ENCODE measurements around the gene XYLT1.

Gene XYLT1

GRCh38 chr16:17382949-17383863 lies 87.6 kb downstream of the XYLT1 start:
- TF ChIP-seq ELF4 (IDR thresholded peaks at IDR 0.05) (no peak), ARNT (IDR thresholded peaks at IDR 0.05) (no peak), HDGF (IDR thresholded peaks at IDR 0.05; ENCODE audit: borderline replicate concordance) (no peak), FOXM1 (IDR thresholded peaks at IDR 0.05; ENCODE audit: borderline replicate concordance) (no peak), NFRKB (IDR thresholded peaks at IDR 0.05) (no peak), BHLHE40 (IDR thresholded peaks at IDR 0.05; ENCODE audit: borderline replicate concordance) (no peak), SUZ12 (IDR thresholded peaks at IDR 0.05) (no peak), L3MBTL2 (conservative IDR thresholded peaks at IDR 0.05) (no peak)
- TF ChIP-seq, protein P1, sequence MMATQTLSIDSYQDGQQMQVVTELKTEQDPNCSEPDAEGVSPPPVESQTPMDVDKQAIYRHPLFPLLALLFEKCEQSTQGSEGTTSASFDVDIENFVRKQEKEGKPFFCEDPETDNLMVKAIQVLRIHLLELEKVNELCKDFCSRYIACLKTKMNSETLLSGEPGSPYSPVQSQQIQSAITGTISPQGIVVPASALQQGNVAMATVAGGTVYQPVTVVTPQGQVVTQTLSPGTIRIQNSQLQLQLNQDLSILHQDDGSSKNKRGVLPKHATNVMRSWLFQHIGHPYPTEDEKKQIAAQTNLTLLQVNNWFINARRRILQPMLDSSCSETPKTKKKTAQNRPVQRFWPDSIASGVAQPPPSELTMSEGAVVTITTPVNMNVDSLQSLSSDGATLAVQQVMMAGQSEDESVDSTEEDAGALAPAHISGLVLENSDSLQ (IDR thresholded peaks at IDR 0.05) = no peak
- CTCF ChIA-PET = no interaction called here
- no peak for DNase-seq (ENCODE audit: extremely low spot score)
- POLR2A ChIA-PET = no interaction called here

DNA sequence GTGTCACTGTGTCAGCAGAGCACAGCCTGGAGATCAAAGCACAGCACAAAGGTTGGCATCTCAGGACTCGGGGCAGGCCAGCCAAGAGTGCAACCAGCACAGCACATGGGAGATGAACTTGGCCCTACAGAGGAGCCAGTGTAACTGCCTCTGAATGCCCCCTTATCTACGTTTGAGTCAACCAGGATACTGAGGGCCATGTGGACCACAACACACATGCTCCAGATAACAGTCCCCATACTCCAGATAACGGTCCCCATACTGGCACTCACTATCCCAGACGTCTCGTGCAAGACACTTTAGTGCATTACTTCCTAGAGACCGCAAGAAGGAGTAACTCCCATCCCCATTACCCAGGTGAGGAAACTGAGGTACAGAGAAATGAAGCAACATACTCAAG lies 88.2 kb downstream of the XYLT1 start:
- DNase-seq (ENCODE audit: extremely low spot score) = no peak
- ChIA-PET CTCF (no interaction called here), POLR2A (no interaction called here)
- TF ChIP-seq SP1 (IDR thresholded peaks at IDR 0.05) (no peak), ELF4 (IDR thresholded peaks at IDR 0.05) (no peak), FOXM1 (IDR thresholded peaks at IDR 0.05; ENCODE audit: borderline replicate concordance) (no peak), BHLHE40 (IDR thresholded peaks at IDR 0.05; ENCODE audit: borderline replicate concordance) (no peak), ARNT (IDR thresholded peaks at IDR 0.05) (no peak), LEF1 (IDR thresholded peaks at IDR 0.05; ENCODE audit: borderline replicate concordance) (no peak), ZNF384 (IDR thresholded peaks at IDR 0.05) (no peak), NFRKB (IDR thresholded peaks at IDR 0.05) (no peak), TARDBP (IDR thresholded peaks at IDR 0.05) (no peak), FOXA1 (IDR thresholded peaks at IDR 0.05) (no peak), HDGF (IDR thresholded peaks at IDR 0.05; ENCODE audit: borderline replicate concordance) (no peak), FOXK2 (IDR thresholded peaks at IDR 0.05) (no peak), SUZ12 (IDR thresholded peaks at IDR 0.05) (no peak), L3MBTL2 (conservative IDR thresholded peaks at IDR 0.05) (no peak), CTBP1 (IDR thresholded peaks at IDR 0.05; ENCODE audit: borderline replicate concordance) (no peak)
- TF ChIP-seq, protein P1 (IDR thresholded peaks at IDR 0.05) = no peak

GRCh38 chr16:17381784-17382183 lies 89.0 kb downstream of the XYLT1 start:
- ChIA-PET POLR2A (no interaction called here), CTCF (no interaction called here)
- no peak for TF ChIP-seq ZNF384 (IDR thresholded peaks at IDR 0.05)
- TF ChIP-seq BHLHE40 (IDR thresholded peaks at IDR 0.05; ENCODE audit: borderline replicate concordance) = no peak
- TF ChIP-seq FOXK2 (IDR thresholded peaks at IDR 0.05) = no peak
- TF ChIP-seq LEF1 (IDR thresholded peaks at IDR 0.05; ENCODE audit: borderline replicate concordance) = no peak
- TF ChIP-seq, protein P1 (IDR thresholded peaks at IDR 0.05) = no peak
- TF ChIP-seq L3MBTL2 (conservative IDR thresholded peaks at IDR 0.05) = no peak
- no peak for TF ChIP-seq ARNT (IDR thresholded peaks at IDR 0.05)
- no peak for DNase-seq (ENCODE audit: extremely low spot score)

DNA sequence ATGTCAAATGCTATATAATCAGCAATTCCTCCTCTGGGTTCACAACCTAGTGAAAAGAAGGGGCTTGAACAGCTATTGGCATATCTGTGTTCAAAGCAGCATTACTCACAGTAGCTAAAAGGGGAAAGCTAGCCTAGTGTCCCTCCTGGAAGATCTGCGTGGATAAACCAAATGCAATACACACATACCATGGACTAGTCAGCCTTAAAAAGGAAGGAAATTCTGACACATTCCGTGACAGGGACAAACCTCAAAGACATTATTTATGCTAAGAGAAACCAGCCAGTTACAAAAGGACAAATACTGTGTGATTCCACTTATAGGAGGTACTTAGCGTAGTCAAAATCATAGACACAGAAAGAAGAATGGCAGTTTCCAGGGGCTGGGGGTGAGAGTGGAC lies 90.1 kb downstream of the XYLT1 start:
- CTCF ChIA-PET = no interaction called here

GRCh38 chr16:17379121-17379571 lies 91.6 kb downstream of the XYLT1 start:
- TF ChIP-seq ARNT (IDR thresholded peaks at IDR 0.05) = no peak
- TF ChIP-seq ZNF384 (IDR thresholded peaks at IDR 0.05) = no peak
- no peak for TF ChIP-seq TARDBP (IDR thresholded peaks at IDR 0.05)
- no peak for TF ChIP-seq SUZ12 (IDR thresholded peaks at IDR 0.05)
- no peak for TF ChIP-seq BHLHE40 (IDR thresholded peaks at IDR 0.05; ENCODE audit: borderline replicate concordance)
- no peak for TF ChIP-seq FOXK2 (IDR thresholded peaks at IDR 0.05)
- TF ChIP-seq LEF1 (IDR thresholded peaks at IDR 0.05; ENCODE audit: borderline replicate concordance) = no peak
- no peak for TF ChIP-seq ELF4 (IDR thresholded peaks at IDR 0.05)
- TF ChIP-seq HDGF (IDR thresholded peaks at IDR 0.05; ENCODE audit: borderline replicate concordance) = no peak
- no peak for TF ChIP-seq SP1 (IDR thresholded peaks at IDR 0.05)
- TF ChIP-seq FOXA1 (IDR thresholded peaks at IDR 0.05) = no peak
- DNase-seq (ENCODE audit: extremely low spot score) = no peak
- ChIA-PET POLR2A (interaction anchor here (0.6 kb wide), 1 partner anchor 28 kb away, joined by 3 read pairs; no protein-coding TSS in a partner anchor), CTCF (no interaction called here)

More for the DNA sequence above, 90.1 kb downstream of the XYLT1 start:
- TF ChIP-seq SP1 (IDR thresholded peaks at IDR 0.05) = no peak
- no peak for TF ChIP-seq LEF1 (IDR thresholded peaks at IDR 0.05; ENCODE audit: borderline replicate concordance)
- TF ChIP-seq NFRKB (IDR thresholded peaks at IDR 0.05) = no peak
- TF ChIP-seq ARNT (IDR thresholded peaks at IDR 0.05) = no peak
- no peak for TF ChIP-seq ZNF384 (IDR thresholded peaks at IDR 0.05)
- TF ChIP-seq, protein P1 (IDR thresholded peaks at IDR 0.05) = no peak
- no peak for TF ChIP-seq CTBP1 (IDR thresholded peaks at IDR 0.05; ENCODE audit: borderline replicate concordance)
- TF ChIP-seq FOXA1 (IDR thresholded peaks at IDR 0.05) = no peak
- TF ChIP-seq FOXM1 (IDR thresholded peaks at IDR 0.05; ENCODE audit: borderline replicate concordance) = no peak
- TF ChIP-seq BHLHE40 (IDR thresholded peaks at IDR 0.05; ENCODE audit: borderline replicate concordance) = no peak
- no peak for TF ChIP-seq TARDBP (IDR thresholded peaks at IDR 0.05)
- no peak for TF ChIP-seq L3MBTL2 (conservative IDR thresholded peaks at IDR 0.05)
- TF ChIP-seq HDGF (IDR thresholded peaks at IDR 0.05; ENCODE audit: borderline replicate concordance) = no peak
- no peak for TF ChIP-seq SUZ12 (IDR thresholded peaks at IDR 0.05)
- TF ChIP-seq FOXK2 (IDR thresholded peaks at IDR 0.05) = no peak
- no peak for TF ChIP-seq ELF4 (IDR thresholded peaks at IDR 0.05)
- POLR2A ChIA-PET = no interaction called here
- DNase-seq (ENCODE audit: extremely low spot score) = no peak
